NCI-H2227 treated with DMSO at 0.1 percent for 48 hours (cell line): ENCODE results near the gene SMAD3.

Experiments used
- DNase-seq: peaks from one replicate; lab custom pipeline; 2025; lab: John Stamatoyannopoulos, UW

SMAD3 gene

DNA sequence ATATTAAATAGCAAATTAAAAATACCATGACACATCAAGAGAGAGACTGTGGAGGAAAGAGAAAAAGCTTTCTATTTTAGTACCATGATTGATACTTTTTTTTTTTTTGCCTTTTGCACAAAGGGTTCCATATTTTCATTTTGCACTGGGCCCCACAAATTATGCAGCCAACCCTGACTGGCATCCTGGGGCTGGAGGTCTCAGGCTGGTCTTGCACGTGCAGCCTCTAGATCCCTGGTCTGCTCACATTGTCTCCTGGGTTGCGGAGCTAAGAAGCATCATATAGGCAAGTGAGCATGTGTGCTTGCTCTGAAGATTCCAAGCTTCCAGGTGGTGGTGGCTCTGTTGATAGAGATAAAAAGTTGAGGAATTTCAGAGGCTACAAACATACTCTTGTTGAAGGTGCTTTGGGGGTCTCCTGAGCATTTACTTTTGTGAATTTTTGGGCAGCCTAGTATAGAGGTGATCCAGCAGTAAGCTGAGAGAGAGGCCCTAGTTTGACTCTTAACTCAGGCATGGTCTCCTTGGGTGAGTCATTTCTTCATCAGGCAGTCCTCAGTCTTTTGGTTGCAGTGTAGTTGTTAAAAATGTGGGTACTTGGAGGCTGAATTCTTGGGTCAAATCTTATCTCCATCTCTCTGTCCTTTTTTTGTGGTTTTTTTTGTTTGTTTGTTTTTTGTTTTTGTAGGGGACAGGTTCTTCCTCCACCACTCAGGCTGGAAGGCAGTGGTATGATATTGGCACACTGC lies 31.3 kb downstream of the SMAD3 start:
- no peak for DNase-seq

- no peak for DNase-seq
Measured at GRCh38 chr15:67097424-67097823, 32.0 kb downstream of the SMAD3 start.

DNA sequence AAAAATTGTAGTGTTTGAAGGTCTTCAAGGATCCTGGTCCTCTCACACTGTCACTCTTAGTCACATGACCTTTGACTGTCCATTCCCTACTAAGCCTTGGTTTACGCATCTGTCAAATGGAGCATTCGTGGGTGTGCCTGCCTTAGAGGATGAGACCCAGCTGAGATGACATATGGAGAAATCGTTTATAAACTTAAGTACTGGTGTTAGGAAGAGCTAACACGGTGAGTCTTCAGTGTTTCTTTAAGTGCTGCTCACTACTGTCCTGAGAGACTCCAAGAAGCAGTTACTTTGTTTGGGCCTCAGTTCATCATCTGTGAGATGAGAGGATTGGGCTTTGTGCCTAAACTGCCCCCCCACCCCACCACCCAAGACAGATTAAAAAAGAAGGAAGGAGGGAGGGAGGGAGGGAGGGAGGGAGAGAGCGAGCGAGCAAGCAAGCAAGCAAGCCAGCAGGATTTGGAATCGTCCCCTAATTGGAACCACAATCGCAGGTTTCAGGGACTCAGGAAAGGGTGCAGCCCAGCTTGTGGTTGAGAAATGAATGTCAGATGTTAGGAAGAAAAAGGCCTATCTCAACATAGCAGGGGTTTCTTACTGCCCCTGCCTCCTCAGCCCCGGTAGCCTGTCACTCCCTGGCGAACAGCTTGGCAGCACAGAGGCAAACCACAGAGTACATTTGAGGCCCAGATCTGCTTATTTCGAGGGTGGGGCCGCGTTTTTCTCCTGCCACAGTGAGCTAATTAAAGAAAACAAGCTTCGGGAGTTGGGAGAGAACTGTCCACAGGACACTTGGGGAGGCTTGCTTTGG lies 32.7 kb downstream of the SMAD3 start:
- DNase-seq = no peak

GRCh38 chr15:67098768-67099282 lies 33.4 kb downstream of the SMAD3 start:
- no peak for DNase-seq

DNA sequence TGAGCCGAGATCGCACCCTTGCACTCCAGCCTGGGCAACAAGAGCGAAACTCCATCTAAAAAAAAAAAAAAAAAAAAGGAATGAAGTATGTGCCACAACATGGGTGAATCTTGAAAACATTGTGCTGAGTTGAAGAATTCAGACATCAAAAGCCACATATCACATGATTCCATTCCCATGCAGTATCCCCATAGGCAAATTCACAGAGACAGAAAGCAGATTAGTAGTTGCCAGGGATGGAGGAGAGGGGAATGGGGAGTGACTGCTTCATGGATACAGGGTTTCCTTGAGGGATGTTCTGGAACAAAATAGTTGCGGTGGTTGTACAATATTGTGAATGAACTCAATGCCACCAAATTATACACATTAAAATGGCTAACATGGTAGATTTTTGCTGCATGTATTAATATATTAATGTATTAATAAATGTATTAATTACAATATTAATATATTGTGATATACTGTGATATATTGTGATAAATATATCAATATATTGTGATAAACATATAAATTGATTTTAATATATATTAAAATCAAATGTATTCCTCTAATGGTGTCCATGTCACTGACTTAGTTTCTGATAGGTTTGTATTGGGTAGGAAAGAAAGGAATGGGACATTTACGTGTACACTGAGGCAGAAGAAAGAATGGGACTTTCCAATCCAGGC lies 34.9 kb downstream of the SMAD3 start:
- DNase-seq = no peak

GRCh38 chr15:67100801-67101581 lies 35.6 kb downstream of the SMAD3 start:
- DNase-seq = no peak

DNA sequence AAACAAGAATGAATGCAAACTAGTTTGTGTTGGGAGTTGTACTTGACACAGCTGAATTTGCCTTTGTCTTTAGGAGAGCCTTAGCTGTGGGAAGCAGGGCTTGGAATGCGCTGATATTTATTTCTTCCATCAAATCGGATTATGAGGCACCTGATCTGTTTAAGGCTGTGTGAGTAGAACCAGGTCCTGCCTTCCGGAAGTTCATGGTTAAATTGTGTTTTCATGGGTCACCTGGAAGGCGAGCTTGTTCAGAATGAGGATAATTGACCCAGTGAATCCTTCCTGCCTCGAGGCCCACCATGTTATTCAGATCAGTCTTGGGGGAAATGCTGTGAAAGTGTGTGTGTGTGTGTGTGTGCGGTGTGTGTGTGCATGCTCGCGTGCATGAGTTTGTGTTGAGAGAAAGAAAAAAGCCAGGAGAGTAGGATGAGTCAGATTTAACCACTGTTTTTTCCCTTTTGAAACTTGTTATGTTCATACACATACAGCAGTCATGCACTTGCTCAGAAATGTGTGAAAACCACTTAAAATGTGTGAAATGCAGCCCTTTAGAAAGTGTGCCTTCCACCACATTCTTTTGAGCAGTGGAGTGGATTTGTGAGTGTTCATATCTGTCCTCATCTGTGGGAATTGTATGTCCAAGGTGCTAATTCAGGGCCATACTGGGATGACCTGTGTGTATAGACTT lies 36.7 kb downstream of the SMAD3 start:
- no peak for DNase-seq

- no peak for DNase-seq
Measured at GRCh38 chr15:67102599-67102929, 37.2 kb downstream of the SMAD3 start.

DNA sequence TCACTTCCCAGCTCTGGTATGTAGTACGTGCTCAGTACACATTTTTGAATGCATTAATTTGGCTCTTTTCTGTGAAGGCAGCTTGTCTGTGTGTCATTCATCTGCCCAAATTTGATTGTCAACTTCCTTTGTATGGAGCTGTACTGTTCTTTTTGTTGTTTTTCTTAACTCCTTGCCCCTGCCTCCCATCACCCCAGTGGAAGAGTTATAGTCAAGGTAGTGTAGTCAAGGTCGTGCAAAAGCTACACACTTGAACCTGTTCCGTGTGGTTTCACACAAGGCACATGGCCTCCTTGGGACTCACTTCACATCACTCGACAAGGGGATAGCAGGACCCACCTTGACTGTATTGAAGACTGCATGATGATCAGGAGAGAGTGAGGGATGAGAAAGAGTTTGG lies 37.6 kb downstream of the SMAD3 start:
- DNase-seq = no peak

GRCh38 chr15:67103432-67103831 lies 38.0 kb downstream of the SMAD3 start:
- DNase-seq = no peak

DNA sequence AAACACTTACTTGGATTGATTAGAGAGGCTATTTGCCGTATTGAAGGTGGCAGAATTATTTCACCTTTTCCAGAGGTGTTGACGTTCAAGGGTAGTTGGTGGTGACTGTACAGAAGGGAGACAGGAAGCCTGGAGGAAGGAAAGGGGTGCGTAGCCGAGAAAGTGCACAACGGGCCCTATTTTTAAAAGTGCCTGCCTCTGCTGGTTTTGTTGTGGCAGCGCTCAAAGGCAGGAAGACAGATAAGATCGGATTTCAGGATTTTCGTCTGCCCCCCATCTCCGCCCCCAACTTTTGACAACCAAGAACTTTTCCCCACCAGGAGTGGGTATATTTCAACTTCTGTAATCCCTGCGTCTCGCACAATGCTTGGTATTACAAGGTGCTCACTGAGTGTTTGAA lies 38.5 kb downstream of the SMAD3 start:
- DNase-seq = no peak

GRCh38 chr15:67104510-67104909 lies 39.1 kb downstream of the SMAD3 start:
- DNase-seq = no peak

GRCh38 chr15:67105065-67105951 lies 39.9 kb downstream of the SMAD3 start:
- no peak for DNase-seq

- DNase-seq = no peak
Measured at GRCh38 chr15:67105991-67106763, 40.8 kb downstream of the SMAD3 start.

DNA sequence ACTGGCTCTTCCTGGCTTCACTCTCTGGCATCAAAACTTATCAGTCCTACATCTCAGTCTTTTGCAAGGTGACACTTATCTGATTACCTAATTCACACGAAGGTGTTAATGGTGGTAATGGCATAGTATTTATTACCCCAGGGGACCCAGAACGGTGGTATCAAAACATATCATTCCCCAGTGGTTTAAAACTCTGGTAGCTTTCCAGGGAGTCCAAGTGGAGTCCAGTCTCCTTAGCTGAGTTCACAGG lies 41.3 kb downstream of the SMAD3 start:
- DNase-seq = no peak

DNA sequence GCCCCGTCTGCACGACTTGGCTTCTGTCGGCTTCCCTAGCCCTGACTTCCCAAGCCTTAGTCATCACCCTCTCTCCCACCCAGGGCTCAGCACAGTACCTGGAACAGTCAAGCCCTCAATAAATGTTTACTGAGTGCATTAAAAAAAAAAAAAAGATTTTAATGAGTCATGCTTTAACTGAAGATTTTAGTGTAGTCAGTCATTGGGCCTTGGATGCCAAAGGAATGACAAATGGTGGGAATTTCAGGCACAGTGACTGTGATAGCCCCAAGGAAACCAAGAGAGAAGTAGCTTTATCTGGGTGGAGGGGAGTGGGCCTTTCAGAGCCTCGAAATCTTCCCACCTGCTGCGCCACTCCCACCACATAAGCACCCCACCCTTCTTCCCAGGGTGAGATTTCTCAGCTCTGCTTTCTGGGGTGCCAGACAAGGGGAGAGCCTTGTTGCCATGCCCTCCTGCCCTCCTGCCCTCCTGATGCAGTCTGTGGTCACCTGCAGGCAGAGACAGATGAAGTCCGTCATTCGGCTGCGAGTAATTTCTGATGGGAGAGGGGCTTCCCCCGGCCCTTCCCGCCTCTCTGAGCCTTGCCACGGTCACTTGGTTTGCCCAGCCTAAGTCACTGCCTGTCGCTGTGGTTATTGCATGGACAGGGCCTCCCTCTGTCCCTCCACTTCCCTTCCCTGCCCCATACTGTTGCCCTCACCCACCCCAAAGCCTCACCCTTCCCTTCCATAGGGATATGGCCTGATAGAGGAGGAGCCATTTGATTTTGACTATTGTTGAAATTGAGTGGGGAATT lies 41.8 kb downstream of the SMAD3 start:
- no peak for DNase-seq

- no peak for DNase-seq
Measured at GRCh38 chr15:67108122-67108961, 42.9 kb downstream of the SMAD3 start.
